ENCODE data around the gene PRKCE. TPM values are rescaled to one million over a fixed set of nuclear protein-coding genes. Genes with fewer than 3 reads are reported as not detected.

The PRKCE gene
- polyA plus RNA-seq, 1 of the 3 experiments (the other 2 are of a cell fraction) = 16.3 TPM

DNA sequence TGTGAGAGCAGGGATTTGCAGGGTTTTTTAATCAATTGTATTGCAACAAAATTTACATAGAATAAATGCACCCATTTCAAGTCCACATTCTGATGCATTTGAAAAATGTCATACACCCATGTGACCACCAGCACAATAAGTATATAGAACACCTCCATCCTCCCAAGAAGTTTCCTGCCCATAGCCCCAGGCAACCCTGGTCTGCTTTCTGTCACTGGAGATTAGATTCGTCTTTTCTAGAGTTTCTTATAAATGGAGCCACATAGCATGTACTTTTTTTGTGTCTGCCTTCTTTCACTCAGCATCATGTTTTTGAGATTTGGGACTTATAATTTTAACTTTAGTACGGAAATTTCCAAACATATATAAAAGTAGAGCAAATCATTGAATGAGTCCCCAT is 518.6 kb downstream of the PRKCE start:
- ChIA-PET POLR2A (no interaction called here), CTCF (interaction anchor here (1.3 kb wide), 1 partner anchor 197 kb away, joined by 3 read pairs; no protein-coding TSS in a partner anchor)
- Histone ChIP-seq H3K4me2 (no peak overlapping the region), H3K9ac (no peak overlapping the region; the same call in 1 of the 2 replicates), H3K27ac (ENCODE audit: low read depth in 2 of 2, low read length in 1 of 2) (peak overlapping the region; percentile 74 to 76; a peak in 2 of 4 replicates), H3K36me3 (replicated peaks in 1 of 2; ENCODE audit: control insufficient read depth in 1 of 2, insufficient read depth in 2 of 2, low read length in 1 of 2) (peaks cover 0 to 5% of the 10 kb centered on the region in 2 experiments), H3K4me1 (ENCODE audit: control insufficient read depth in 1 of 2, insufficient read depth in 2 of 2, low read depth in 1 of 2, low read length in 1 of 2) (peaks cover 29 to 41% of the 10 kb centered on the region in 2 experiments), H4K20me1 (ENCODE audit: insufficient read depth) (no peaks in the 10 kb centered on the region), H3K9me3 (no peaks in the 10 kb centered on the region), H3K4me3 (ENCODE audit: low read depth in 2 of 2, low read length in 1 of 2) (no peak overlapping the region), H3K79me2 (ENCODE audit: insufficient read depth) (no peaks in the 10 kb centered on the region; the same call in 1 of the 2 replicates), H3K27me3 (ENCODE audit: insufficient read depth) (no peaks in the 10 kb centered on the region), H3F3A (replicated peaks; ENCODE audit: insufficient read depth) (peaks cover 30% of the 10 kb centered on the region), H2AFZ (ENCODE audit: low read depth) (no peak overlapping the region), H3K9me2 (no peaks in the 10 kb centered on the region)
- no peak for TF ChIP-seq RAD21 (IDR thresholded peaks at IDR 0.05; ENCODE audit: low read length)
- peak; percentile 13; the same call in 1 of the 2 replicates for TF ChIP-seq TCF12 (IDR thresholded peaks at IDR 0.05)
- no peak for TF ChIP-seq SMC3 (IDR thresholded peaks at IDR 0.05; ENCODE audit: low read depth, low read length)
- no peak for TF ChIP-seq EZH2phosphoT487 (IDR thresholded peaks at IDR 0.05; ENCODE audit: borderline replicate concordance, low read depth)
- WGBS (ENCODE audit: low lambda C conversion rate) = 41% methylated on average over 2 of the region's 2 CpGs
- DNase-seq = no peak

GRCh38 chr2:46170611-46171350 is 519.3 kb downstream of the PRKCE start:
- DNase-seq = peak; percentile 67
- POLR2A ChIA-PET = interaction anchor here (0.7 kb wide), 1 partner anchor 148 kb away, joined by 3 read pairs; no protein-coding TSS in a partner anchor

GRCh38 chr2:46171411-46171953 is 520.0 kb downstream of the PRKCE start:
- Histone ChIP-seq H3K4me2 (peak overlapping the region; percentile 66), H3K9me2 (no peaks in the 10 kb centered on the region), H3K4me3 (ENCODE audit: low read depth in 2 of 2, low read length in 1 of 2) (no peak overlapping the region), H3K79me2 (ENCODE audit: insufficient read depth) (no peaks in the 10 kb centered on the region; the same call in 1 of the 2 replicates), H4K20me1 (ENCODE audit: insufficient read depth) (no peaks in the 10 kb centered on the region), H3K36me3 (replicated peaks in 1 of 2; ENCODE audit: control insufficient read depth in 1 of 2, insufficient read depth in 2 of 2, low read length in 1 of 2) (peaks cover 0 to 7% of the 10 kb centered on the region in 2 experiments), H3K27me3 (ENCODE audit: insufficient read depth) (no peaks in the 10 kb centered on the region), H3K9ac (peak overlapping the region; percentile 30; the same call in 1 of the 2 replicates), H3K9me3 (no peaks in the 10 kb centered on the region), H3K27ac (ENCODE audit: low read depth in 2 of 2, low read length in 1 of 2) (peak overlapping the region; percentile 74 to 76), H3F3A (replicated peaks; ENCODE audit: insufficient read depth) (peaks cover 30% of the 10 kb centered on the region), H3K4me1 (ENCODE audit: control insufficient read depth in 1 of 2, insufficient read depth in 2 of 2, low read depth in 1 of 2, low read length in 1 of 2) (peaks cover 29 to 41% of the 10 kb centered on the region in 2 experiments), H2AFZ (ENCODE audit: low read depth) (no peak overlapping the region)
- no peak for DNase-seq
- ChIA-PET CTCF (interaction anchor here (0.5 to 2.3 kb wide), 11 partner anchors 10 to 195 kb away, joined by 3 to 9 read pairs (median 4); partner anchors contain the start of gene EPAS1), POLR2A (no interaction called here)
- WGBS (ENCODE audit: low lambda C conversion rate) = 59% methylated on average over 9 of the region's 9 CpGs
- TF ChIP-seq MEF2A (IDR thresholded peaks at IDR 0.05; ENCODE audit: borderline replicate concordance, low read depth) = no peak; the same call in 1 of the 2 replicates
- peak; percentile 61 for TF ChIP-seq NRF1 (IDR thresholded peaks at IDR 0.05; ENCODE audit: low read depth, low read length)
- peak; percentile 46; the same call in 1 of the 2 replicates for TF ChIP-seq REST (IDR thresholded peaks at IDR 0.05; ENCODE audit: low read depth, low read length)
- TF ChIP-seq POLR2AphosphoS5 (IDR thresholded peaks at IDR 0.05; ENCODE audit: low read depth, low read length) = peak; percentile 64; the same call in 1 of the 2 replicates
- TF ChIP-seq SIN3A (IDR thresholded peaks at IDR 0.05; ENCODE audit: borderline replicate concordance, low read depth, low read length) = 0 out of 2 replicates have a peak, but pooled peaks have one; percentile 16
- peak; percentile 95 for TF ChIP-seq FOSL2 (IDR thresholded peaks at IDR 0.05; ENCODE audit: borderline replicate concordance, low read depth)
- 0 out of 2 replicates have a peak, but pooled peaks have one; percentile 23 for TF ChIP-seq ELF1 (IDR thresholded peaks at IDR 0.05)
- TF ChIP-seq NFIC (IDR thresholded peaks at IDR 0.05; ENCODE audit: borderline replicate concordance) = peak; percentile 49; the same call in 1 of the 2 replicates
- peak; percentile 38 to 48; a peak in 2 of 4 replicates for TF ChIP-seq EP300 (IDR thresholded peaks at IDR 0.05; ENCODE audit: borderline replicate concordance in 1 of 2, low read depth in 1 of 2, low read length in 1 of 2)
- TF ChIP-seq JUND (IDR thresholded peaks at IDR 0.05) = peak; percentile 89
- peak; percentile 83 for TF ChIP-seq TCF12 (IDR thresholded peaks at IDR 0.05)
- no peak for TF ChIP-seq GATA2 (CRISPR knock-in tag; IDR thresholded peaks at IDR 0.05)
- TF ChIP-seq RAD21 (IDR thresholded peaks at IDR 0.05; ENCODE audit: low read length) = no peak

More at GRCh38 chr2:46170611-46171350, 519.3 kb downstream of the PRKCE start:
- peaks cover 0 to 7% of the 10 kb centered on the region in 2 experiments for H3K36me3 ChIP-seq (replicated peaks in 1 of 2; ENCODE audit: control insufficient read depth in 1 of 2, insufficient read depth in 2 of 2, low read length in 1 of 2)
- H3F3A ChIP-seq (replicated peaks; ENCODE audit: insufficient read depth) = peaks cover 30% of the 10 kb centered on the region
- CTCF ChIA-PET = interaction anchor here (1.0 to 2.3 kb wide), 4 partner anchors 15 to 196 kb away, joined by 3 to 5 read pairs (median 5); no protein-coding TSS in a partner anchor
- no peak overlapping the region for H3K4me3 ChIP-seq (ENCODE audit: low read depth in 2 of 2, low read length in 1 of 2)
- peak overlapping the region; percentile 74 to 76 for H3K27ac ChIP-seq (ENCODE audit: low read depth in 2 of 2, low read length in 1 of 2)
- 72% methylated on average over 9 of the region's 9 CpGs for WGBS (ENCODE audit: low lambda C conversion rate)
- peak overlapping the region; percentile 30; the same call in 1 of the 2 replicates for H3K9ac ChIP-seq
- H4K20me1 ChIP-seq (ENCODE audit: insufficient read depth) = no peaks in the 10 kb centered on the region
- peak overlapping the region; percentile 66 for H3K4me2 ChIP-seq
- peaks cover 29 to 41% of the 10 kb centered on the region in 2 experiments for H3K4me1 ChIP-seq (ENCODE audit: control insufficient read depth in 1 of 2, insufficient read depth in 2 of 2, low read depth in 1 of 2, low read length in 1 of 2)
- no peak overlapping the region for H2AFZ ChIP-seq (ENCODE audit: low read depth)
- no peaks in the 10 kb centered on the region; the same call in 1 of the 2 replicates for H3K79me2 ChIP-seq (ENCODE audit: insufficient read depth)
- H3K9me2 ChIP-seq = no peaks in the 10 kb centered on the region
- no peaks in the 10 kb centered on the region for H3K27me3 ChIP-seq (ENCODE audit: insufficient read depth)
- TF ChIP-seq NRF1 (IDR thresholded peaks at IDR 0.05; ENCODE audit: low read depth, low read length) (no peak), TCF12 (IDR thresholded peaks at IDR 0.05) (peak; percentile 6; the same call in 1 of the 2 replicates), YY1 (IDR thresholded peaks at IDR 0.05; ENCODE audit: low read depth) (no peak)
- no peaks in the 10 kb centered on the region for H3K9me3 ChIP-seq

Data from SK-N-SH (cell line).